ENCODE measurements around the gene PCGF3. TPM values are rescaled to one million over a fixed set of nuclear protein-coding genes. Genes with fewer than 3 reads are reported as not detected.

The PCGF3 gene
- total and polyA plus RNA-seq, 2 donors, result 30.6 to 93.4 TPM

- H3K27me3 ChIP-seq (ENCODE audit: control insufficient read depth in 2 of 2, insufficient read depth in 1 of 2, low read length in 1 of 2), result no peaks in the 10 kb centered on the region
- no peak overlapping the region for H3K27ac ChIP-seq (ENCODE audit: low read depth in 1 of 2, low read length in 1 of 2)
- H3K36me3 ChIP-seq (ENCODE audit: control insufficient read depth in 2 of 2, insufficient read depth in 2 of 2, low read length in 1 of 2), result peaks cover 2 to 4% of the 10 kb centered on the region in 2 donors
- H3K9me3 ChIP-seq (ENCODE audit: control insufficient read depth in 2 of 2, insufficient read depth in 1 of 2, low read length in 1 of 2), result peaks cover 0 to 6% of the 10 kb centered on the region in 2 donors
- 97% methylated on average over 10 of the region's 10 CpGs for whole genome bisulfite sequencing
- no peak for DNase-seq (ENCODE audit: low read depth in 6 of 9, low spot score in 9 of 9)
- H3K4me3 ChIP-seq (ENCODE audit: low read length in 2 of 2), result no peak overlapping the region
- peaks cover 4 to 13% of the 10 kb centered on the region in 2 donors for H3K4me1 ChIP-seq (ENCODE audit: control insufficient read depth in 2 of 2, insufficient read depth in 2 of 2, low read length in 2 of 2)
Measured at GRCh38 chr4:660401-660800, 45.2 kb upstream of the PCGF3 start.

- Histone ChIP-seq H3K36me3 (ENCODE audit: control insufficient read depth in 2 of 2, insufficient read depth in 2 of 2, low read length in 1 of 2) (peaks cover 2 to 4% of the 10 kb centered on the region in 2 donors), H3K27ac (ENCODE audit: low read depth in 1 of 2, low read length in 1 of 2) (no peak overlapping the region), H3K4me1 (ENCODE audit: control insufficient read depth in 2 of 2, insufficient read depth in 2 of 2, low read length in 2 of 2) (peaks cover 4 to 13% of the 10 kb centered on the region in 2 donors), H3K27me3 (ENCODE audit: control insufficient read depth in 2 of 2, insufficient read depth in 1 of 2, low read length in 1 of 2) (no peaks in the 10 kb centered on the region), H3K9me3 (ENCODE audit: control insufficient read depth in 2 of 2, insufficient read depth in 1 of 2, low read length in 1 of 2) (peaks cover 0 to 6% of the 10 kb centered on the region in 2 donors), H3K4me3 (ENCODE audit: low read length in 2 of 2) (no peak overlapping the region)
- WGBS, result 98% methylated on average over 3 of the region's 3 CpGs
- DNase-seq (ENCODE audit: low read depth in 6 of 9, low spot score in 9 of 9), result no peak
Measured at GRCh38 chr4:661231-661630, 44.4 kb upstream of the PCGF3 start.

- H3K27ac ChIP-seq (ENCODE audit: low read depth in 1 of 2, low read length in 1 of 2), result no peak overlapping the region
- no peaks in the 10 kb centered on the region for H3K27me3 ChIP-seq (ENCODE audit: control insufficient read depth in 2 of 2, insufficient read depth in 1 of 2, low read length in 1 of 2)
- no peak for DNase-seq (ENCODE audit: low read depth in 6 of 9, low spot score in 9 of 9)
- peaks cover 2 to 4% of the 10 kb centered on the region in 2 donors for H3K36me3 ChIP-seq (ENCODE audit: control insufficient read depth in 2 of 2, insufficient read depth in 2 of 2, low read length in 1 of 2)
- 99% methylated on average over 42 of the region's 42 CpGs for WGBS
- H3K9me3 ChIP-seq (ENCODE audit: control insufficient read depth in 2 of 2, insufficient read depth in 1 of 2, low read length in 1 of 2), result peaks cover 0 to 6% of the 10 kb centered on the region in 2 donors
- H3K4me3 ChIP-seq (ENCODE audit: low read length in 2 of 2), result no peak overlapping the region
- H3K4me1 ChIP-seq (ENCODE audit: control insufficient read depth in 2 of 2, insufficient read depth in 2 of 2, low read length in 2 of 2), result peaks cover 4 to 13% of the 10 kb centered on the region in 2 donors
Measured at GRCh38 chr4:661881-662761, 43.5 kb upstream of the PCGF3 start.

- 53% methylated on average over 20 of the region's 20 CpGs for WGBS
- no peaks in the 10 kb centered on the region for H3K27me3 ChIP-seq (ENCODE audit: control insufficient read depth in 2 of 2, insufficient read depth in 1 of 2, low read length in 1 of 2)
- H3K9me3 ChIP-seq (ENCODE audit: control insufficient read depth in 2 of 2, insufficient read depth in 1 of 2, low read length in 1 of 2), result peaks cover 0 to 6% of the 10 kb centered on the region in 2 donors
- H3K36me3 ChIP-seq (ENCODE audit: control insufficient read depth in 2 of 2, insufficient read depth in 2 of 2, low read length in 1 of 2), result peaks cover 2 to 4% of the 10 kb centered on the region in 2 donors
- peak overlapping the region; percentile 69 to 85 for H3K4me3 ChIP-seq (ENCODE audit: low read length in 2 of 2)
- DNase-seq (ENCODE audit: low read depth in 6 of 9, low spot score in 9 of 9), result no peak
- H3K27ac ChIP-seq (ENCODE audit: low read depth in 1 of 2, low read length in 1 of 2), result no peak overlapping the region
- H3K4me1 ChIP-seq (ENCODE audit: control insufficient read depth in 2 of 2, insufficient read depth in 2 of 2, low read length in 2 of 2), result peaks cover 4 to 13% of the 10 kb centered on the region in 2 donors
Measured at GRCh38 chr4:663046-663437, 42.6 kb upstream of the PCGF3 start.

GRCh38 chr4:663438-664428 lies 41.9 kb upstream of the PCGF3 start:
- H3K4me3 ChIP-seq (ENCODE audit: low read length in 2 of 2), result peak overlapping the region; percentile 69 to 85
- peaks cover 2 to 4% of the 10 kb centered on the region in 2 donors for H3K36me3 ChIP-seq (ENCODE audit: control insufficient read depth in 2 of 2, insufficient read depth in 2 of 2, low read length in 1 of 2)
- H3K9me3 ChIP-seq (ENCODE audit: control insufficient read depth in 2 of 2, insufficient read depth in 1 of 2, low read length in 1 of 2), result peaks cover 0 to 1% of the 10 kb centered on the region in 2 donors
- peak overlapping the region; percentile 78 to 86 for H3K27ac ChIP-seq (ENCODE audit: low read depth in 1 of 2, low read length in 1 of 2)
- no peaks in the 10 kb centered on the region for H3K27me3 ChIP-seq (ENCODE audit: control insufficient read depth in 2 of 2, insufficient read depth in 1 of 2, low read length in 1 of 2)
- peaks cover 4 to 13% of the 10 kb centered on the region in 2 donors for H3K4me1 ChIP-seq (ENCODE audit: control insufficient read depth in 2 of 2, insufficient read depth in 2 of 2, low read length in 2 of 2)
- peak in 7 of 9 donors; percentile 29 to 86 (median 66) for DNase-seq (ENCODE audit: low read depth in 6 of 9, low spot score in 9 of 9)
- 1% methylated on average over 80 of the region's 80 CpGs for WGBS

- Histone ChIP-seq H3K4me3 (ENCODE audit: low read length in 2 of 2) (no peak overlapping the region), H3K9me3 (ENCODE audit: control insufficient read depth in 2 of 2, insufficient read depth in 1 of 2, low read length in 1 of 2) (no peaks in the 10 kb centered on the region), H3K27me3 (ENCODE audit: control insufficient read depth in 2 of 2, insufficient read depth in 1 of 2, low read length in 1 of 2) (no peaks in the 10 kb centered on the region), H3K36me3 (ENCODE audit: control insufficient read depth in 2 of 2, insufficient read depth in 2 of 2, low read length in 1 of 2) (peaks cover 2 to 4% of the 10 kb centered on the region in 2 donors), H3K27ac (ENCODE audit: low read depth in 1 of 2, low read length in 1 of 2) (no peak overlapping the region), H3K4me1 (ENCODE audit: control insufficient read depth in 2 of 2, insufficient read depth in 2 of 2, low read length in 2 of 2) (peaks cover 4 to 13% of the 10 kb centered on the region in 2 donors)
- 98% methylated on average over 24 of the region's 24 CpGs for WGBS
- DNase-seq (ENCODE audit: low read depth in 6 of 9, low spot score in 9 of 9), result no peak
Measured at GRCh38 chr4:664713-665231, 40.9 kb upstream of the PCGF3 start.

GRCh38 chr4:665381-665750 lies 40.3 kb upstream of the PCGF3 start:
- Histone ChIP-seq H3K4me1 (ENCODE audit: control insufficient read depth in 2 of 2, insufficient read depth in 2 of 2, low read length in 2 of 2) (peaks cover 4 to 13% of the 10 kb centered on the region in 2 donors), H3K9me3 (ENCODE audit: control insufficient read depth in 2 of 2, insufficient read depth in 1 of 2, low read length in 1 of 2) (no peaks in the 10 kb centered on the region), H3K27me3 (ENCODE audit: control insufficient read depth in 2 of 2, insufficient read depth in 1 of 2, low read length in 1 of 2) (no peaks in the 10 kb centered on the region), H3K4me3 (ENCODE audit: low read length in 2 of 2) (no peak overlapping the region), H3K36me3 (ENCODE audit: control insufficient read depth in 2 of 2, insufficient read depth in 2 of 2, low read length in 1 of 2) (peaks cover 2 to 4% of the 10 kb centered on the region in 2 donors), H3K27ac (ENCODE audit: low read depth in 1 of 2, low read length in 1 of 2) (no peak overlapping the region)
- DNase-seq (ENCODE audit: low read depth in 6 of 9, low spot score in 9 of 9), result no peak
- whole genome bisulfite sequencing, result 95% methylated on average over 12 of the region's 12 CpGs

GRCh38 chr4:665751-666435 lies 39.7 kb upstream of the PCGF3 start:
- Histone ChIP-seq H3K36me3 (ENCODE audit: control insufficient read depth in 2 of 2, insufficient read depth in 2 of 2, low read length in 1 of 2) (peaks cover 5 to 6% of the 10 kb centered on the region in 2 donors), H3K4me3 (ENCODE audit: low read length in 2 of 2) (no peak overlapping the region), H3K4me1 (ENCODE audit: control insufficient read depth in 2 of 2, insufficient read depth in 2 of 2, low read length in 2 of 2) (peaks cover 4 to 13% of the 10 kb centered on the region in 2 donors), H3K27ac (ENCODE audit: low read depth in 1 of 2, low read length in 1 of 2) (no peak overlapping the region), H3K9me3 (ENCODE audit: control insufficient read depth in 2 of 2, insufficient read depth in 1 of 2, low read length in 1 of 2) (no peaks in the 10 kb centered on the region), H3K27me3 (ENCODE audit: control insufficient read depth in 2 of 2, insufficient read depth in 1 of 2, low read length in 1 of 2) (no peaks in the 10 kb centered on the region)
- 93% methylated on average over 22 of the region's 22 CpGs for WGBS
- no peak for DNase-seq (ENCODE audit: low read depth in 6 of 9, low spot score in 9 of 9)

Measured in thymus (tissue), 11 donors.